ENCODE measurements around the gene GNAQ.

GRCh38 chr9:77729177-77729576, 302.4 kb downstream of the GNAQ start:
- TF ChIP-seq, protein P1, sequence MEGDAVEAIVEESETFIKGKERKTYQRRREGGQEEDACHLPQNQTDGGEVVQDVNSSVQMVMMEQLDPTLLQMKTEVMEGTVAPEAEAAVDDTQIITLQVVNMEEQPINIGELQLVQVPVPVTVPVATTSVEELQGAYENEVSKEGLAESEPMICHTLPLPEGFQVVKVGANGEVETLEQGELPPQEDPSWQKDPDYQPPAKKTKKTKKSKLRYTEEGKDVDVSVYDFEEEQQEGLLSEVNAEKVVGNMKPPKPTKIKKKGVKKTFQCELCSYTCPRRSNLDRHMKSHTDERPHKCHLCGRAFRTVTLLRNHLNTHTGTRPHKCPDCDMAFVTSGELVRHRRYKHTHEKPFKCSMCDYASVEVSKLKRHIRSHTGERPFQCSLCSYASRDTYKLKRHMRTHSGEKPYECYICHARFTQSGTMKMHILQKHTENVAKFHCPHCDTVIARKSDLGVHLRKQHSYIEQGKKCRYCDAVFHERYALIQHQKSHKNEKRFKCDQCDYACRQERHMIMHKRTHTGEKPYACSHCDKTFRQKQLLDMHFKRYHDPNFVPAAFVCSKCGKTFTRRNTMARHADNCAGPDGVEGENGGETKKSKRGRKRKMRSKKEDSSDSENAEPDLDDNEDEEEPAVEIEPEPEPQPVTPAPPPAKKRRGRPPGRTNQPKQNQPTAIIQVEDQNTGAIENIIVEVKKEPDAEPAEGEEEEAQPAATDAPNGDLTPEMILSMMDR (IDR thresholded peaks at IDR 0.05), result no peak
- no peak for TF ChIP-seq POLR2A (IDR thresholded peaks at IDR 0.05)

Measured in body of pancreas (tissue), 4 donors.